ENCODE data around the gene WFS1.

- TF ChIP-seq CTCF (conservative IDR thresholded peaks at IDR 0.05 in 1 of 2, IDR thresholded peaks at IDR 0.05 in 1 of 2; ENCODE audit: extremely low read depth in 1 of 2, insufficient read depth in 1 of 2, low read depth in 1 of 2, low read length in 2 of 2) = no peak
- no peak for TF ChIP-seq EZH2 (IDR thresholded peaks at IDR 0.05; ENCODE audit: borderline replicate concordance, low read length)
These were observed 1.0 kb downstream of the WFS1 start for GRCh38 chr4:6270636-6271121.

All from mammary epithelial cell (primary cell).